ENCODE data around the gene PPIF.

Gene PPIF

DNA sequence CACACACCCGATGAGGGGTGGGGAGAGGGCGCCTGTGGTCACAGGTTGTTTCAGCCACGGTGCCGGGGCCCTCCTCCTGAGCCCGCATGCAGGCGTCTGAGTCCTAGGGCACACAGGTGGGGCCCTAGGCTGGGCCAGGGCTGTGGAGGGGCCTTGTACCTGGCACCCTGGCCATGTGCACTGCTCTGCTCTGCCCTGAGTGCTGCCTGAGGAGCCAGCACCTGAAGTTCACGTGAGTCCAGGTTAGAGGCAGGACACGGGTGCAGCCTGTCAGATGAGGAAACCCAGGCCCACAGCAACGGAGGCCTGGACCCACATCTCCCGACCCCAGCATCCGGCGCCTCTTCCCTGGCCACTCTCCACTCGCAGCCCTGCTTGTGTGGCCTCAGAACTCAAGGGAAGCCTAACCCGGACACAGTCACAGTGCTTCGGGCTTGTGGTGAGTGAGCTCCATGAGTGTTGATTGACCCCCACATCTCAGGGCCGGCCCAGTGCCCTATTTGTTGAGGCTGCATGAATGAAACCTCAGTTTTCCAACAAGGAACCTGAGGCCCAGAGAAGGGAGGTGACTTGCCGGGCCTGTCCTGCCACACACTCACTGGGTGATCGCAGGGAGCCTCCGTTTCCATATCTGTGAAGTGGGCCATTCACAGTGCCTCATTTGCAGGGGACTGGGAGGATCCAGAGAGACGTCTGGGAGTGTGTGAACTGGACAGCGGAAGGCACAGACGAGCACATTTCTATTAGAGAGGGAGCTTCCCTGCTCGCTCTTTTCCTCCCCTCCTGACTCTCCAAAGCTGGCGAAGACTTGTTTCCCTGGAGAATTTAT is 39.6 kb downstream of the PPIF start:
- H3K27me3 ChIP-seq (ENCODE audit: low read depth, low read length): no peaks in the 10 kb centered on the region
- peaks cover 13 to 48% of the 10 kb centered on the region in 2 donors for H3K4me1 ChIP-seq (ENCODE audit: control insufficient read depth in 1 of 2, insufficient read depth in 2 of 2, low read length in 2 of 2)
- H3K9me3 ChIP-seq (ENCODE audit: control insufficient read depth in 1 of 2, low read length in 2 of 2): no peaks in the 10 kb centered on the region
- no peak overlapping the region for H3K4me3 ChIP-seq (ENCODE audit: low read depth in 1 of 2, low read length in 2 of 2)
- H3K36me3 ChIP-seq (ENCODE audit: control insufficient read depth in 1 of 2, insufficient read depth in 2 of 2, low read length in 2 of 2): peaks cover 11 to 24% of the 10 kb centered on the region in 2 donors
- H3K27ac ChIP-seq (ENCODE audit: low read length): peak overlapping the region; percentile 49

DNA sequence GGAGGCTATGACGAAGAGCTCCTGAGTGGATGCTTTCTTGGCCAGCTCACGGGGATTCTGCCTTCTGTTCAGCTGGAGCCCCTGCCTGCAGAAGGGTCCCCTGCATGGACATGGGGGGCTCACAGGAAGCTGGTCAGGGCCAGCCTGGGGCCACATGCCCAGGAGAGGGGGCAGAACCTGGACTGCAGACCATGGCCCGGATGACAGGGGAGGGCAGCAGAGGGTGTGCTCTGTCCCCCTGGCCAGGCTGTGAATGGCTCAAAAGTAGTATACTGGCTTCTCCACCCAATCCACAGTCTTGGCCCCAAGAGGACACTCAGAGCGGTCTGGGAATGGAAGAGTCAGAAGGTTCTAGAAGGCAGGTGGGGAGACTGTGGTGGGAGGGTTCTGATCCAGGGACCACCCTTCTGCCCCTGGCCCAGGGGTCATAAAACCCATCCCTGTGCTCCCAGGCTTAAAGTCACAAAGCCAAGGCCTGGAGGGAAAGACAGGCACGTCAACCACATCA is 40.3 kb downstream of the PPIF start:
- Histone ChIP-seq H3K27me3 (ENCODE audit: low read depth, low read length) (no peaks in the 10 kb centered on the region), H3K27ac (ENCODE audit: low read length) (peak overlapping the region; percentile 49), H3K4me1 (ENCODE audit: control insufficient read depth in 1 of 2, insufficient read depth in 2 of 2, low read length in 2 of 2) (peaks cover 10 to 48% of the 10 kb centered on the region in 2 donors), H3K4me3 (ENCODE audit: low read depth in 1 of 2, low read length in 2 of 2) (no peak overlapping the region), H3K36me3 (ENCODE audit: control insufficient read depth in 1 of 2, insufficient read depth in 2 of 2, low read length in 2 of 2) (peaks cover 11 to 23% of the 10 kb centered on the region in 2 donors), H3K9me3 (ENCODE audit: control insufficient read depth in 1 of 2, low read length in 2 of 2) (no peaks in the 10 kb centered on the region)

DNA sequence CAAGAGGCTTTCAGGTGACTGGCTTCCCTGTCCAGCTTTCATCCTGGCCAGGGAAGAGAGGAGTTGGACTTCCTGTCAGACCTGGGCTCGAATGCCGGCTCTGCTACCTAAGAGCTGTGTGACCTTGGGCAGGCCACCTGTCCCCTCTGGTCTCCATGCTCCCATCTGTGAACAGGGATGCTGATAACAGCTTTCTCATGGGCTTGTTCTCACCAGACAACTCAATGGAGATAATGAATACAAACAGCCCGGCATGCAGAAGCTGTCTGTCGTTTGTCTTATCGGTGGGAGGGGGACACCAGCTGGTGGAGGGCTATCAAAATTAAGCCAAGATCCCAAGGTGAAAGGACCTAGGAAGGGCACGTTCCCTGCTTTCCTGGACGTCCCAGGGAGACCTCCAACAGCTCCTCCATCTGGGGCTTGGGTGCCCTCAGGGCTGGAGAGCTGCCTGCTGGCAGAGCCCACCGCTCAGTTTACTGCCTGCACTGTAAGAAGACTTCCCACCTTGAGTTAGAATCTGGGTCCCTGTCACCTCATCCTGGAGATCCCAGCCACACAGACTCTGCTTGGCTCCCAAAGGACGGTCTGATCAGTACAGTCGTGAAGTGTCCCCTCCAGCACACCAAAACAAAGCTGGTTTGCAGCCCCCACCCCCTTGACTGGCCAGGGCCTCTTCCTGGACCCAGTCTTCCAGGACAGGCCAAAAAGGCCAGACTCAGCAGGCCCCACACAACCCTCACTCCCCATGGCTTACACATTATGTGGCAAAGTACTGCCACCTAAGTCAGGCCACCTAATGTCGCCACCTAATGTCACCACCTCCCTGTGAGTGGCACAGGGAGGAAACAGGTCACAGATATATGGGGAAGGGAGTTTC is 40.9 kb downstream of the PPIF start:
- Histone ChIP-seq H3K4me1 (ENCODE audit: control insufficient read depth in 1 of 2, insufficient read depth in 2 of 2, low read length in 2 of 2) (peaks cover 6 to 41% of the 10 kb centered on the region in 2 donors), H3K9me3 (ENCODE audit: control insufficient read depth in 1 of 2, low read length in 2 of 2) (no peaks in the 10 kb centered on the region), H3K4me3 (ENCODE audit: low read depth in 1 of 2, low read length in 2 of 2) (no peak overlapping the region), H3K27me3 (ENCODE audit: low read depth, low read length) (no peaks in the 10 kb centered on the region), H3K27ac (ENCODE audit: low read length) (no peak overlapping the region), H3K36me3 (ENCODE audit: control insufficient read depth in 1 of 2, insufficient read depth in 2 of 2, low read length in 2 of 2) (peaks cover 11 to 24% of the 10 kb centered on the region in 2 donors)

DNA sequence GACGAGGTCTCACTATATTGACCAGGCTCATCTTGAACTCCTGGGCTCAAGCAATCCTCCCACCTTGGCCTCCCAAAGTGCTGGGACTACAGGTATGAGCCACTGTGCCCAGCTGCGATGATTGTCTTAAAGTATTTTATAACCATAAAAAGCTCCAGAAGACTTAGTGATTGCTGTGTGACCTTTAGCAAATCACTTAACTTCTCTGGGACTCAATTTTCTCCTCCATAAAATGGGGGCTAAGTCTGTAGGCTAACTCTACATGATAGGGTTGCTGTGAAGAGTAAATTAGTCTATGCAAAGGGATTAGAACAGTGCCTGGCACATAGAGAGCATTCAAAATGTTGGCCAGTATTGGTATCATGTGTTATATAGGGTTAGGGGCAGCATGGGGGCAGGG is 42.8 kb downstream of the PPIF start:
- H3K4me3 ChIP-seq (ENCODE audit: low read depth in 1 of 2, low read length in 2 of 2): no peak overlapping the region
- peaks cover 6 to 40% of the 10 kb centered on the region in 2 donors for H3K4me1 ChIP-seq (ENCODE audit: control insufficient read depth in 1 of 2, insufficient read depth in 2 of 2, low read length in 2 of 2)
- no peaks in the 10 kb centered on the region for H3K9me3 ChIP-seq (ENCODE audit: control insufficient read depth in 1 of 2, low read length in 2 of 2)
- peaks cover 23 to 30% of the 10 kb centered on the region in 2 donors for H3K36me3 ChIP-seq (ENCODE audit: control insufficient read depth in 1 of 2, insufficient read depth in 2 of 2, low read length in 2 of 2)
- H3K27me3 ChIP-seq (ENCODE audit: low read depth, low read length): no peaks in the 10 kb centered on the region
- H3K27ac ChIP-seq (ENCODE audit: low read length): no peak overlapping the region

DNA sequence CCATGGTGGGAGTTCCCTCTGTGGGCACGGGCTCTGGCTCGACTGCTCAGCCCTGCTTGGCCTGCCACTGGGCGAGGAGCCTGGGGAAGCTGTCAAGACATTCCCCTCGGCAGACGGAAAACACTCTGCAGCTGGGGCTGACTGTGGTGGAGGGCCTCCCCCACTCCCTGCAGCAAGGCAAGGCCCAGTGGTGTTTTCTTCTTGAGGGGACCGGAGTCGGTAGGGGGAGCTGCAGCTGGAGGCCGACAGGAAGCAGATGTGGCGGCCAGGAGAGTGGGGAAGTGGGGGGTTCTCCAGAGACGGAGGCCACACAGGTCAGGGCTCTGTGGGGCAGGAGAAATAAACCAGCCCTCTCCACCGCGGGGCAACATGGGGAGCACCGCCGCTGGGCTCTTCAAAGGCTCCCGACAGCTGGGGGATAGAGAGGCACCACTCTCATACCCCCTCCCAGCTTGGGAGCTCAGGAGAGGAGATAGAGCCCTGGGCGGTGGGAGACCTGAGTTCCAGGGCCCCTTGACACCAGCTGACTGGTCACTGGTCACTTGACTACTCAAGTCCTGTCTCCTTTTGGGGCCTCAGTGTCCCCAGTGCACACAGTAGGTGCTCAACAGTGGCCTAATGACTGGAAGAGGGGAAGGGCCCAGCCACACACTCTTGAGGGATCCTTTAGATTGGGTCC is 43.4 kb downstream of the PPIF start:
- H3K4me1 ChIP-seq (ENCODE audit: control insufficient read depth in 1 of 2, insufficient read depth in 2 of 2, low read length in 2 of 2): peaks cover 6 to 40% of the 10 kb centered on the region in 2 donors
- peaks cover 19 to 23% of the 10 kb centered on the region in 2 donors for H3K36me3 ChIP-seq (ENCODE audit: control insufficient read depth in 1 of 2, insufficient read depth in 2 of 2, low read length in 2 of 2)
- H3K27ac ChIP-seq (ENCODE audit: low read length): peak overlapping the region; percentile 23

DNA sequence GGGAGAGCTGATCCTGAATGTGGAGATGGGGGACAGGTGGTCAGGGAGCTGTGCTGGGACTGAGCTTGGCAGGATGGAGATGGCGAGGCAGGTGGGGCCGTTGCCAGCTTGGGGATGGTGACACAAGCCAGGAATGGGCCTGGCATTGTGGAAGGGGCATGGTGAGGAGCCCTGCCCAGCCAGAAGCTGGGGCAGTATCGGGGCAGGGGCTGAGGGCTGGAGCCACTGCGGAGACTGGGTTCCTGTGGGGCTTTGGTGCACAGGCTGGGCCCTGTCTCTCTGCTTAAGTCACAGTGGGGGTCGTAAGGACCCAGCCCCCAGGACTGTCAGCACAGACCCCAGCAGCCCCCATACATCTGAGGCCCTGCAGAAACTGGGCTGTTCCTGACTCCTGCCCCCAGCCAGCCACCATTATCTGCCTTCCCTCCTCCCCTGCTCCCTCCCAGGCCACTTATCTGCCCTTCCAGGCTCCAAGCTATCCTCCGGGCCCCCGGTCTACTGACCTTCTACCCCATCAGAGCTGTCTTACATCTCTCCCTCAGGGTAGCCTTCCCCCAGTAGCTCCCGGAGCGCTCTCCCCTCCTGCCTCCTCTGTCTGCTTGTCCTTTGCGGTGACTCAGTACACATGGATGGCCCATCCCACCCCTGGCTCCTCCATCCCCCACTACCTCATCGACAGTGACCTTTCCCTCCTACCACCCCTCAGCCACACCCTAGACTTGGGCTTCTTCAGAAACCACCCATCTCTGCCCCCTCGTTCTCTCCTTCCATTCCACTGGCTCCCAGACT is 44.2 kb downstream of the PPIF start:
- Histone ChIP-seq H3K27ac (ENCODE audit: low read length) (peak overlapping the region; percentile 23), H3K9me3 (ENCODE audit: control insufficient read depth in 1 of 2, low read length in 2 of 2) (no peaks in the 10 kb centered on the region), H3K27me3 (ENCODE audit: low read depth, low read length) (no peaks in the 10 kb centered on the region), H3K4me3 (ENCODE audit: low read depth in 1 of 2, low read length in 2 of 2) (no peak overlapping the region), H3K4me1 (ENCODE audit: control insufficient read depth in 1 of 2, insufficient read depth in 2 of 2, low read length in 2 of 2) (peaks cover 8 to 46% of the 10 kb centered on the region in 2 donors), H3K36me3 (ENCODE audit: control insufficient read depth in 1 of 2, insufficient read depth in 2 of 2, low read length in 2 of 2) (peaks cover 16 to 19% of the 10 kb centered on the region in 2 donors)

More for the DNA sequence above, 43.4 kb downstream of the PPIF start:
- no peaks in the 10 kb centered on the region for H3K9me3 ChIP-seq (ENCODE audit: control insufficient read depth in 1 of 2, low read length in 2 of 2)
- H3K27me3 ChIP-seq (ENCODE audit: low read depth, low read length): no peaks in the 10 kb centered on the region
- no peak overlapping the region for H3K4me3 ChIP-seq (ENCODE audit: low read depth in 1 of 2, low read length in 2 of 2)

DNA sequence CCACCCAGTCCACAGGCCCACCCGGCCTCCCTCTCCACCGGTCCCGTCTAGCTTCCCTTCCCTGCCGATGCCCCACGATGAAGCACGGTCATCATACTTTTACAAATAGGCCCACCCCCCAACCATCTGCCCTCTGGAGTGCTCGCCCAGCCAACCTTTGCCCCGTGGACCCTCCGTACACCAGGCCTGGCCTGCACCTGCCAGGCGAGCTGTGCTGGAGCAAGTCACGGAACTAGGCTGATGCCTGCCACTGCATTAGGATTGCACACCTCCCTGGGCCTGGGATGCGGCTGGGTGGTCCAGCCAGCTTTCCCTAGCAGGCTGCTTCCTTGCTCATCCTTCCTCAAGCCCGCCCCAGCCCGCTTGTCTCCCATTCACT is 44.7 kb downstream of the PPIF start:
- Histone ChIP-seq H3K27ac (ENCODE audit: low read length) (no peak overlapping the region), H3K27me3 (ENCODE audit: low read depth, low read length) (no peaks in the 10 kb centered on the region), H3K9me3 (ENCODE audit: control insufficient read depth in 1 of 2, low read length in 2 of 2) (no peaks in the 10 kb centered on the region), H3K4me3 (ENCODE audit: low read depth in 1 of 2, low read length in 2 of 2) (no peak overlapping the region), H3K4me1 (ENCODE audit: control insufficient read depth in 1 of 2, insufficient read depth in 2 of 2, low read length in 2 of 2) (peaks cover 14 to 46% of the 10 kb centered on the region in 2 donors), H3K36me3 (ENCODE audit: control insufficient read depth in 1 of 2, insufficient read depth in 2 of 2, low read length in 2 of 2) (peaks cover 13 to 17% of the 10 kb centered on the region in 2 donors)

DNA sequence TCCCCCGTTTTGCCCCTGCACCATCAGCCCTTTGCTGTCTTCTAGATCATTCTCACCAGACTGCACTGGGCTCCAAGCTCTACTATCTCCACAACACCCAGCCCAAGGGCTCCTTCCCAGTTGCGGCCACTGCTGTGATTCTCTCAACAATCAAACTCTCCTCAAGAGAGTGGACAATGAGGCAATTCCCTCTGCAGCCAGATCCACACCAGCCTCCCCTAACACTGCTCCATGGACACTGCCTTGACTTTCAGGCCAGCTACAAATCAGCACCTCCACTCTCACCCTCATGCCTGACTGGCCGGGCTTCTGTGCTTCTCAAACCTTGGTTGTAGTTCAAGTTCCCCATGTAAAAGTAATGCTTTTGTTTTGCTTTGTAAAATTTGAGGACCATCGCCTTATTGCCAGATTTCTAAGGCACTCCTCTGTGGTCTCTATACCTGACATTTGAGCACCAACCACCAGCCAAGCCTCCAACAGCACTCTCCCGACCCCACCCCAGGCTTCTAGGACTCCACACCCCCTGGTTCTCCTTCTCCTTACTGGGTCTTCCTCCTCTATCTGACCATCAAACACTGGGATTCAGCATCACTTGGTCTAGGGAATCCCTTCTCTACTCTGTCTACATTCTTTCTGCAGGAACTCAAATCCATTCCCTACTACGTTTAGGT is 45.4 kb downstream of the PPIF start:
- Histone ChIP-seq H3K27ac (ENCODE audit: low read length) (no peak overlapping the region), H3K4me3 (ENCODE audit: low read depth in 1 of 2, low read length in 2 of 2) (no peak overlapping the region), H3K4me1 (ENCODE audit: control insufficient read depth in 1 of 2, insufficient read depth in 2 of 2, low read length in 2 of 2) (peaks cover 20 to 46% of the 10 kb centered on the region in 2 donors), H3K36me3 (ENCODE audit: control insufficient read depth in 1 of 2, insufficient read depth in 2 of 2, low read length in 2 of 2) (peaks cover 12 to 13% of the 10 kb centered on the region in 2 donors), H3K27me3 (ENCODE audit: low read depth, low read length) (no peaks in the 10 kb centered on the region), H3K9me3 (ENCODE audit: control insufficient read depth in 1 of 2, low read length in 2 of 2) (no peaks in the 10 kb centered on the region)

DNA sequence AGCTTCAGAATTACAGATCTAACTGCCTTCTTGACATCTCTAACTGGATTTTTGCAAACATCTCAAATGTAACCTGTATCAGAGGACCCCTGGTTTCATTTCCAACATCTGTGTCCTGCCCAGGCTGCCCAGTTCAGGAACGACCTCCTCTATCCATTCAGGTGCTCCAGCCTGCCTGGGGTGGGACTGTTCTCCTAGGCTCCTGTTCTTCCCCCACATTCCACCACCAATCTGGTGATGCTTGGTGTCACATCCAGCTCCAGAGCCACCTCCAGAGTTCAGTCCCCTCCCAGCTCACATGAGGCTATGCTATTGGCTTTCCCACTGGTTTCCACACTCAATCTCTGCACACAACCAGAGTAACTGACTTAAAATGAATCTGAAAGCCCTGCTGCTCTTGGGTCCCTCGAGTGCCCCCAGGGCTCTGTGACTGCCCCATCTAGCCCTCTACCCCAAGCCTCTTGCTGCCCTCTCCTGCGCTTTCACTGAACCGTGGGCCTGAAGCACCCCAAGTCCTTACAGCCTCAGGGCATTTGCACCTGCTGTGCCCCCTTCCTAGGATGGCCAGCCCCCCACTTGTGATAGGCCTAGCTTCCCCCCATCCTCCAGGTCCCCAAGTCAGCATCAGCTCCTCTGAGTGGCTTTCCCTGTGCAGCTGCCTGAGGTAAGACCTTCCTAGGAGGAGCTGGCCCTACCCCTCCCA is 46.1 kb downstream of the PPIF start:
- no peak overlapping the region for H3K4me3 ChIP-seq (ENCODE audit: low read depth in 1 of 2, low read length in 2 of 2)
- no peaks in the 10 kb centered on the region for H3K27me3 ChIP-seq (ENCODE audit: low read depth, low read length)
- peaks cover 27 to 52% of the 10 kb centered on the region in 2 donors for H3K4me1 ChIP-seq (ENCODE audit: control insufficient read depth in 1 of 2, insufficient read depth in 2 of 2, low read length in 2 of 2)
- H3K9me3 ChIP-seq (ENCODE audit: control insufficient read depth in 1 of 2, low read length in 2 of 2): no peaks in the 10 kb centered on the region
- H3K27ac ChIP-seq (ENCODE audit: low read length): no peak overlapping the region
- H3K36me3 ChIP-seq (ENCODE audit: control insufficient read depth in 1 of 2, insufficient read depth in 2 of 2, low read length in 2 of 2): peaks cover 12 to 13% of the 10 kb centered on the region in 2 donors

Measured in muscle layer of duodenum (tissue), 2 donors.